GM06990 (cell line): Measurements from ENCODE around the gene SUSD2.

Experiments used
- DNase-seq: peaks from one replicate; pipeline ENCODE4 v3.0.0-alpha.2; 2011; ENCODE audit not compliant: insufficient read length; ENCODE audit errors: extremely low read depth
- H3K27me3 ChIP-seq: replicated peaks from 2 replicates; pipeline ENCODE4 v1.6.0; 2011; ENCODE audit warnings: low read length; ENCODE audit not compliant: control insufficient read depth, insufficient read depth
- H3K36me3 ChIP-seq: 2 replicates; pipeline ENCODE4 v1.5.1; 2011; ENCODE audit warnings: low read length; ENCODE audit not compliant: control insufficient read depth, insufficient read depth
- H3K4me3 ChIP-seq: replicated peaks from 2 replicates; pipeline ENCODE4 v1.5.1; 2011; ENCODE audit warnings: low read depth, mild to moderate bottlenecking, control low read depth, low read length
- CTCF ChIP-seq: IDR thresholded peaks from 2 replicates; pipeline ENCODE4 v1.5.1; 2011; ENCODE audit warnings: low read length, control low read depth, mild to moderate bottlenecking, inconsistent platforms; ENCODE audit not compliant: insufficient read depth, poor library complexity, severe bottlenecking

Gene SUSD2

GRCh38 chr22:24144056-24144777, 37.1 kb upstream of the SUSD2 start:
- Histone ChIP-seq H3K27me3 (no peaks in the 10 kb centered on the region), H3K36me3 (peaks cover 4% of the 10 kb centered on the region), H3K4me3 (no peak overlapping the region)
- TF ChIP-seq CTCF = no peak
- DNase-seq = no peak

GRCh38 chr22:24144778-24145085, 36.6 kb upstream of the SUSD2 start:
- no peak for TF ChIP-seq CTCF
- no peak for DNase-seq
- Histone ChIP-seq H3K36me3 (peaks cover 4% of the 10 kb centered on the region), H3K4me3 (no peak overlapping the region), H3K27me3 (no peaks in the 10 kb centered on the region)

- no peak for TF ChIP-seq CTCF
- no peak for DNase-seq
- H3K36me3 ChIP-seq = peaks cover 5% of the 10 kb centered on the region
- H3K27me3 ChIP-seq = no peaks in the 10 kb centered on the region
- H3K4me3 ChIP-seq = no peak overlapping the region
These were observed 35.7 kb upstream of the SUSD2 start for GRCh38 chr22:24145446-24146193.

- H3K4me3 ChIP-seq = no peak overlapping the region
- no peak for DNase-seq
- H3K36me3 ChIP-seq = peaks cover 6% of the 10 kb centered on the region
- TF ChIP-seq CTCF = no peak
- H3K27me3 ChIP-seq = no peaks in the 10 kb centered on the region
These were observed 35.1 kb upstream of the SUSD2 start for GRCh38 chr22:24146194-24146616.

GRCh38 chr22:24146791-24147353, 34.4 kb upstream of the SUSD2 start:
- peaks cover 6% of the 10 kb centered on the region for H3K36me3 ChIP-seq
- DNase-seq = no peak
- no peak overlapping the region for H3K4me3 ChIP-seq
- TF ChIP-seq CTCF = no peak
- H3K27me3 ChIP-seq = no peaks in the 10 kb centered on the region
